NCI-H2107 (cell line): ENCODE measurements around the gene EFNA3.

ENCODE experiments used
- DNase-seq: peaks from one replicate; lab custom pipeline; 2025; lab: John Stamatoyannopoulos, UW

EFNA3 gene

DNA sequence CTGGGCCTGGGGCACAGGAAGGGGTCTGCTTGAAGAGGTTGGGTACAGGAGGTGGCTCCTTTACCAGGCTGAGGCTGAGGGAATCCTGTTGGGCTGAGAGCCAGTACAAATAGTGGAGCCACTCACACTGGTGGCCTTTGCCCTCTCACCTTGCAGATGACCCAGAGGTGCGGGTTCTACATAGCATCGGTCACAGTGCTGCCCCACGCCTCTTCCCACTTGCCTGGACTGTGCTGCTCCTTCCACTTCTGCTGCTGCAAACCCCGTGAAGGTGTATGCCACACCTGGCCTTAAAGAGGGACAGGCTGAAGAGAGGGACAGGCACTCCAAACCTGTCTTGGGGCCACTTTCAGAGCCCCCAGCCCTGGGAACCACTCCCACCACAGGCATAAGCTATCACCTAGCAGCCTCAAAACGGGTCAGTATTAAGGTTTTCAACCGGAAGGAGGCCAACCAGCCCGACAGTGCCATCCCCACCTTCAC is 55.2 kb downstream of the EFNA3 start:
- no peak for DNase-seq

- no peak for DNase-seq
Observed at GRCh38 chr1:155134322-155134721, 55.7 kb downstream of the EFNA3 start.

DNA sequence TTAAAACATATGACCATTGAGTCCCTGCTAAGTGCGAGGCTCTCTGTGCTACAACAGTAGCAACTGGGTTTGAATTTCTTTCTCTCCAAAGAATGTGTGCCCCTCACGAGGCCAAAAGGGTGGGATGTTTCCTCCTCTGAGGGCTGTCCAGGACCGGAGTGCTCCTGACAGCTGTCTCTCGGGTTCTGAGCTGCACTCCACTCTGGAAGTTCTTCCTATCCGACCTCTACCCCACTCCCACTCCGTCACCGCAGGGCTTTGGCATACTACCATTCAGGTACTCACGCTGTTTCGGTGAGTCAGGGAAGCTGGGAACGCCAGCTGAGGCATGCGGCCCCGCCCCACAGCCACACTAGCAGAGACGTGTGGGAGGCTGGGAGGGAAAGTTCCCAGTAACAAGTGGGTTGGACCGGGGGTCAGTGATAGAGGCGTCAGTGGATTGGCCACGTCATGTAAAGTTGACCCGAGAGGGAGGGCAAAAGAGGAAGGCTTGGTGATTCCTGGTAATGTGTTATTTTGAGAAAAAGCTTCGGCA is 56.3 kb downstream of the EFNA3 start:
- DNase-seq, result peak; percentile 45

DNA sequence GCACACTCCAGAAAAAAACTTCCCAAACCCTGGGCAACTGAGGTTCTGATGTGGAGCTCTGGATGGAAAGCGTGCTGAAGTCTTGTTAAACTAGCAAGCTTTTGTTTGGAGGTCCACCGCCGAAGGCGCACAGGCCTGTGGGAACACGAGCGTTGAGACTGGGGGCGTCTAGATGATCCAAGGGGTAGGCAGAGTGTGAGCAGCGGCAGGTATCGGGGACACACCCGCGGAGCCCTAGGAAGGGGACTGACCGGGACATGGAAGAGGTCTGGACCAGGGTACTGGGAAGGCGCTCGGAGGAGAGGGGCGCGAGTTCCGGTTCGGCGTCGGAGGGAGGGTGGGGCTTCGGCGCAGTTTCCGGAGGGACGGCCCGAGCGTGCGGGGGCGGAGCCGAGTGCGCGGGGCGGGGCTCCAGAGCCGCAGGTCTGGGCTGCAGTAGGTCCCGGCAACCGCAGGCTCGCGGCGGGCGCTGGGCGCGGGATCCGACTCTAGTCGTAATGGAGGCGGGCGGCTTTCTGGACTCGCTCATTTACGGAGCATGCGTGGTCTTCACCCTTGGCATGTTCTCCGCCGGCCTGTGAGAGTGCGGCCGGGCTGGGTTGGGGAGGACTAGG is 56.9 kb downstream of the EFNA3 start, which contains the start of gene SLC50A1:
SLC50A1 (plus strand) TSS at position 438 of the 614 bp plus-strand sequence; CDS start at position 498, 60 bp downstream.
- peak; percentile 94 for DNase-seq

DNA sequence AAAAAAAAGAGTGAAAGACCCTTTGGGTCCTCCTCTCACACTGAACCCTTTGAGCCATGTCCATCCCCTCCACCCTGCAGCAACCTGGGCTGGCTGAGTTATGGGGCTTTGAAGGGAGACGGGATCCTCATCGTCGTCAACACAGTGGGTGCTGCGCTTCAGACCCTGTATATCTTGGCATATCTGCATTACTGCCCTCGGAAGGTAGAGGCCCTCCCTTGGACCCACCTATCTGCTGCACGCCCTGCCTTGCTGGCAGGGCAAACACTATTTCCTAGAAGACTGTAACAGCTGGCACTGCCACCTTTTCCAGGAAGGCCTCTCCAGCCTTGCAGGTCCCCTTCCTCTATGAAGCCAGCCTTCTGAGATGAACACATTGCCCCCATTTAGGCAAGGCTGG is 58.1 kb downstream of the EFNA3 start:
- no peak for DNase-seq
